ENCODE measurements around the gene NAPSA.

GRCh38 chr19:50406829-50407228 lies 41.4 kb upstream of the NAPSA start:
- TF ChIP-seq CTCF (IDR thresholded peaks at IDR 0.05; ENCODE audit: insufficient read depth, low read depth, low read length): no peak
- no peak for TF ChIP-seq EZH2 (IDR thresholded peaks at IDR 0.05; ENCODE audit: insufficient read depth, low read length)

Data from astrocyte (in vitro differentiated cells and primary cell).